ENCODE data around the gene ZNF609.

Gene ZNF609

GRCh38 chr15:64698823-64699222 lies 238.4 kb downstream of the ZNF609 start:
- no peak for DNase-seq

GRCh38 chr15:64699751-64700388 lies 239.5 kb downstream of the ZNF609 start:
- no peak for DNase-seq

- no peak for DNase-seq
These were observed 240.7 kb downstream of the ZNF609 start for GRCh38 chr15:64701051-64701450.

GRCh38 chr15:64701482-64702184 lies 241.3 kb downstream of the ZNF609 start:
- DNase-seq = no peak

- peak; percentile 69 for DNase-seq
These were observed 242.6 kb downstream of the ZNF609 start for GRCh38 chr15:64702816-64703631.

- no peak for DNase-seq
These were observed 243.2 kb downstream of the ZNF609 start for GRCh38 chr15:64703632-64703959.

- DNase-seq = no peak
These were observed 244.6 kb downstream of the ZNF609 start for GRCh38 chr15:64705006-64705405.

GRCh38 chr15:64706011-64706911 lies 245.9 kb downstream of the ZNF609 start:
- DNase-seq = no peak

GRCh38 chr15:64710676-64711428 lies 250.5 kb downstream of the ZNF609 start:
- DNase-seq = no peak

GRCh38 chr15:64712353-64712752 lies 252.0 kb downstream of the ZNF609 start:
- no peak for DNase-seq

GRCh38 chr15:64713592-64713991 lies 253.2 kb downstream of the ZNF609 start:
- no peak for DNase-seq

- no peak for DNase-seq
These were observed 256.1 kb downstream of the ZNF609 start for GRCh38 chr15:64716452-64716851.

- no peak for DNase-seq
These were observed 256.8 kb downstream of the ZNF609 start for GRCh38 chr15:64717130-64717529.

- no peak for DNase-seq
These were observed 257.5 kb downstream of the ZNF609 start for GRCh38 chr15:64717735-64718495.

GRCh38 chr15:64720188-64720587 lies 259.8 kb downstream of the ZNF609 start:
- DNase-seq = no peak

GRCh38 chr15:64730151-64730550 lies 269.8 kb downstream of the ZNF609 start:
- DNase-seq = no peak

GRCh38 chr15:64731012-64731804 lies 270.8 kb downstream of the ZNF609 start:
- DNase-seq = peak; percentile 71

- no peak for DNase-seq
These were observed 271.4 kb downstream of the ZNF609 start for GRCh38 chr15:64731805-64732151.

GRCh38 chr15:64732156-64732860 lies 271.9 kb downstream of the ZNF609 start:
- no peak for DNase-seq

Data from NCI-H1694 (cell line).